ENCODE measurements around the gene TRIP12. TPM values are rescaled to one million over a fixed set of nuclear protein-coding genes. Genes with fewer than 3 reads are reported as not detected.

Gene TRIP12
- total and polyA plus RNA-seq, 2 of the 13 experiments (the other 11 are each of a cell fraction or from before 2014, with no cell fraction given) = 72.1 to 153 TPM

DNA sequence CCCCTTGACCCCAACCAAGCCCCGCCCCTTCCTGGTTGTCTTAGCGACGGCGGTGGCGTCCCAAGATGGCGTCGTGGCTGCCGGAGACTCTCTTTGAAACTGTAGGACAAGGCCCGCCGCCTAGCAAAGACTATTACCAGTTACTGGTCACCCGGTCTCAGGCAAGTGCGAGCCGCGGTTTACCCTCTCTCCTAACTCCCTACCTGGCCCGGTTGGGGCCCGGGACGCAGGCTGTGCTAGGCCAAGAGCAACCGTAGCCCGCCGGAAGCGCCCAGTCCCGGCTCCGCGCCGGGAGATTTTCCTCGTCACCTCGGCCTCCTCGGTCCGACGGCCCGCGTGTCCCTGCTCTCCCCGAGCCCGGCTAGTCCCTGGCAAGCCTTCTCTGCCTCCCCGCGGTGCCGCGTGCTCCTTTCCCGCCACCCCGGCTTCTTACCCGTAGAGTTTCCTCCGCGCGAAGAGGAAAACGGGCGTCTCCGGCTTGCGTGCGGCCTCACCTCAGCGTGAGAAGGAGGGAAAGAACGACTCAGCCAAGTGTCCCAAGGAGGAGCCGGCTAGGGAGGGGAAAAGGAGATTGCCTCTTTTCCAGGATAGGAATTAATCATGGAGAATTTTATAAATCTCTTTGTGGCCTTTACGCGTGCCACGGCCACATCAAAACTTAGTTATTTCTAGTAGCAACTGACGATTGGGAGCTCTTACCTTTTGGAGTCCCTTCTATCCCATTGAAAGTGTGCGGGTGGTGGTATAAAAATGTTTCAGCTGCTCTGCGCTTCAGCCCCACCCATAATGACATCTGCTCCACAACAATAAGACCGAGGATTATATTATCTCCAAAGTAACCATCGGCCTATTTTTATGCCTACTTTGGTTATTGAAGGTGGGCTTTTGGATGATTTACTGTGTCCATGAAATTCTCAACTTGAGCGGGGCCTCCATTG lies 909 bp upstream of the TRIP12 start, which contains the start of gene FBXO36 (continued):
- TF ChIP-seq, protein P1, sequence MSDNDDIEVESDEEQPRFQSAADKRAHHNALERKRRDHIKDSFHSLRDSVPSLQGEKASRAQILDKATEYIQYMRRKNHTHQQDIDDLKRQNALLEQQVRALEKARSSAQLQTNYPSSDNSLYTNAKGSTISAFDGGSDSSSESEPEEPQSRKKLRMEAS (IDR thresholded peaks at IDR 0.05) = peak; percentile 94
- TF ChIP-seq, protein P2, sequence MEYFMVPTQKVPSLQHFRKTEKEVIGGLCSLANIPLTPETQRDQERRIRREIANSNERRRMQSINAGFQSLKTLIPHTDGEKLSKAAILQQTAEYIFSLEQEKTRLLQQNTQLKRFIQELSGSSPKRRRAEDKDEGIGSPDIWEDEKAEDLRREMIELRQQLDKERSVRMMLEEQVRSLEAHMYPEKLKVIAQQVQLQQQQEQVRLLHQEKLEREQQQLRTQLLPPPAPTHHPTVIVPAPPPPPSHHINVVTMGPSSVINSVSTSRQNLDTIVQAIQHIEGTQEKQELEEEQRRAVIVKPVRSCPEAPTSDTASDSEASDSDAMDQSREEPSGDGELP (IDR thresholded peaks at IDR 0.05; ENCODE audit: borderline replicate concordance, low read depth) = no peak
- TF ChIP-seq, protein P3, sequence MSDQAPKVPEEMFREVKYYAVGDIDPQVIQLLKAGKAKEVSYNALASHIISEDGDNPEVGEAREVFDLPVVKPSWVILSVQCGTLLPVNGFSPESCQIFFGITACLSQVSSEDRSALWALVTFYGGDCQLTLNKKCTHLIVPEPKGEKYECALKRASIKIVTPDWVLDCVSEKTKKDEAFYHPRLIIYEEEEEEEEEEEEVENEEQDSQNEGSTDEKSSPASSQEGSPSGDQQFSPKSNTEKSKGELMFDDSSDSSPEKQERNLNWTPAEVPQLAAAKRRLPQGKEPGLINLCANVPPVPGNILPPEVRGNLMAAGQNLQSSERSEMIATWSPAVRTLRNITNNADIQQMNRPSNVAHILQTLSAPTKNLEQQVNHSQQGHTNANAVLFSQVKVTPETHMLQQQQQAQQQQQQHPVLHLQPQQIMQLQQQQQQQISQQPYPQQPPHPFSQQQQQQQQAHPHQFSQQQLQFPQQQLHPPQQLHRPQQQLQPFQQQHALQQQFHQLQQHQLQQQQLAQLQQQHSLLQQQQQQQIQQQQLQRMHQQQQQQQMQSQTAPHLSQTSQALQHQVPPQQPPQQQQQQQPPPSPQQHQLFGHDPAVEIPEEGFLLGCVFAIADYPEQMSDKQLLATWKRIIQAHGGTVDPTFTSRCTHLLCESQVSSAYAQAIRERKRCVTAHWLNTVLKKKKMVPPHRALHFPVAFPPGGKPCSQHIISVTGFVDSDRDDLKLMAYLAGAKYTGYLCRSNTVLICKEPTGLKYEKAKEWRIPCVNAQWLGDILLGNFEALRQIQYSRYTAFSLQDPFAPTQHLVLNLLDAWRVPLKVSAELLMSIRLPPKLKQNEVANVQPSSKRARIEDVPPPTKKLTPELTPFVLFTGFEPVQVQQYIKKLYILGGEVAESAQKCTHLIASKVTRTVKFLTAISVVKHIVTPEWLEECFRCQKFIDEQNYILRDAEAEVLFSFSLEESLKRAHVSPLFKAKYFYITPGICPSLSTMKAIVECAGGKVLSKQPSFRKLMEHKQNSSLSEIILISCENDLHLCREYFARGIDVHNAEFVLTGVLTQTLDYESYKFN (CRISPR knock-in tag; conservative IDR thresholded peaks at IDR 0.05) = peak; percentile 7; the same call in 1 of the 2 replicates
- TF ChIP-seq, protein P4, sequence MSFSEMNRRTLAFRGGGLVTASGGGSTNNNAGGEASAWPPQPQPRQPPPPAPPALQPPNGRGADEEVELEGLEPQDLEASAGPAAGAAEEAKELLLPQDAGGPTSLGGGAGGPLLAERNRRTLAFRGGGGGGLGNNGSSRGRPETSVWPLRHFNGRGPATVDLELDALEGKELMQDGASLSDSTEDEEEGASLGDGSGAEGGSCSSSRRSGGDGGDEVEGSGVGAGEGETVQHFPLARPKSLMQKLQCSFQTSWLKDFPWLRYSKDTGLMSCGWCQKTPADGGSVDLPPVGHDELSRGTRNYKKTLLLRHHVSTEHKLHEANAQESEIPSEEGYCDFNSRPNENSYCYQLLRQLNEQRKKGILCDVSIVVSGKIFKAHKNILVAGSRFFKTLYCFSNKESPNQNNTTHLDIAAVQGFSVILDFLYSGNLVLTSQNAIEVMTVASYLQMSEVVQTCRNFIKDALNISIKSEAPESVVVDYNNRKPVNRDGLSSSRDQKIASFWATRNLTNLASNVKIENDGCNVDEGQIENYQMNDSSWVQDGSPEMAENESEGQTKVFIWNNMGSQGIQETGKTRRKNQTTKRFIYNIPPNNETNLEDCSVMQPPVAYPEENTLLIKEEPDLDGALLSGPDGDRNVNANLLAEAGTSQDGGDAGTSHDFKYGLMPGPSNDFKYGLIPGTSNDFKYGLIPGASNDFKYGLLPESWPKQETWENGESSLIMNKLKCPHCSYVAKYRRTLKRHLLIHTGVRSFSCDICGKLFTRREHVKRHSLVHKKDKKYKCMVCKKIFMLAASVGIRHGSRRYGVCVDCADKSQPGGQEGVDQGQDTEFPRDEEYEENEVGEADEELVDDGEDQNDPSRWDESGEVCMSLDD (CRISPR knock-in tag; IDR thresholded peaks at IDR 0.05; ENCODE audit: borderline replicate concordance) = no peak
- peak; percentile 74; the same call in 1 of the 2 replicates for TF ChIP-seq ZNF746 (CRISPR knock-in tag; IDR thresholded peaks at IDR 0.05)
- TF ChIP-seq IKZF4 (CRISPR knock-in tag; IDR thresholded peaks at IDR 0.05; ENCODE audit: borderline replicate concordance, low read depth, not compliant biosample characterization) = no peak
- 0 out of 2 replicates have a peak, but pooled peaks have one; percentile 38 for TF ChIP-seq ETV5 (CRISPR knock-in tag; IDR thresholded peaks at IDR 0.05; ENCODE audit: borderline replicate concordance)
- TF ChIP-seq ONECUT2 (CRISPR knock-in tag; IDR thresholded peaks at IDR 0.05) = no peak; the same call in 1 of the 2 replicates
- no peak for TF ChIP-seq TAF15 (IDR thresholded peaks at IDR 0.05; ENCODE audit: low read depth, low read length, poor library complexity, severe bottlenecking)
- TF ChIP-seq, protein P5, sequence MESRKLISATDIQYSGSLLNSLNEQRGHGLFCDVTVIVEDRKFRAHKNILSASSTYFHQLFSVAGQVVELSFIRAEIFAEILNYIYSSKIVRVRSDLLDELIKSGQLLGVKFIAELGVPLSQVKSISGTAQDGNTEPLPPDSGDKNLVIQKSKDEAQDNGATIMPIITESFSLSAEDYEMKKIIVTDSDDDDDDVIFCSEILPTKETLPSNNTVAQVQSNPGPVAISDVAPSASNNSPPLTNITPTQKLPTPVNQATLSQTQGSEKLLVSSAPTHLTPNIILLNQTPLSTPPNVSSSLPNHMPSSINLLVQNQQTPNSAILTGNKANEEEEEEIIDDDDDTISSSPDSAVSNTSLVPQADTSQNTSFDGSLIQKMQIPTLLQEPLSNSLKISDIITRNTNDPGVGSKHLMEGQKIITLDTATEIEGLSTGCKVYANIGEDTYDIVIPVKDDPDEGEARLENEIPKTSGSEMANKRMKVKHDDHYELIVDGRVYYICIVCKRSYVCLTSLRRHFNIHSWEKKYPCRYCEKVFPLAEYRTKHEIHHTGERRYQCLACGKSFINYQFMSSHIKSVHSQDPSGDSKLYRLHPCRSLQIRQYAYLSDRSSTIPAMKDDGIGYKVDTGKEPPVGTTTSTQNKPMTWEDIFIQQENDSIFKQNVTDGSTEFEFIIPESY (CRISPR knock-in tag; IDR thresholded peaks at IDR 0.05) = no peak
- no peak; the same call in 1 of the 2 replicates for TF ChIP-seq ZNF790 (CRISPR knock-in tag; IDR thresholded peaks at IDR 0.05; ENCODE audit: borderline replicate concordance)
- TF ChIP-seq XRCC5 (optimal IDR thresholded peaks at IDR 0.05; ENCODE audit: low read length) = no peak
- TF ChIP-seq RARG (CRISPR knock-in tag; IDR thresholded peaks at IDR 0.05; ENCODE audit: low read depth) = peak; percentile 70; the same call in 1 of the 2 replicates
- no peak for TF ChIP-seq PTBP1 (IDR thresholded peaks at IDR 0.05; ENCODE audit: low read depth, low read length, poor library complexity, severe bottlenecking)
- TF ChIP-seq, protein P6, sequence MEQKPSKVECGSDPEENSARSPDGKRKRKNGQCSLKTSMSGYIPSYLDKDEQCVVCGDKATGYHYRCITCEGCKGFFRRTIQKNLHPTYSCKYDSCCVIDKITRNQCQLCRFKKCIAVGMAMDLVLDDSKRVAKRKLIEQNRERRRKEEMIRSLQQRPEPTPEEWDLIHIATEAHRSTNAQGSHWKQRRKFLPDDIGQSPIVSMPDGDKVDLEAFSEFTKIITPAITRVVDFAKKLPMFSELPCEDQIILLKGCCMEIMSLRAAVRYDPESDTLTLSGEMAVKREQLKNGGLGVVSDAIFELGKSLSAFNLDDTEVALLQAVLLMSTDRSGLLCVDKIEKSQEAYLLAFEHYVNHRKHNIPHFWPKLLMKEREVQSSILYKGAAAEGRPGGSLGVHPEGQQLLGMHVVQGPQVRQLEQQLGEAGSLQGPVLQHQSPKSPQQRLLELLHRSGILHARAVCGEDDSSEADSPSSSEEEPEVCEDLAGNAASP (CRISPR knock-in tag; IDR thresholded peaks at IDR 0.05; ENCODE audit: borderline replicate concordance) = no peak; the same call in 1 of the 2 replicates
